HL-60 (cell line): ENCODE measurements around the gene SLC22A1.

Experiments used
- DNase-seq, 2 experiments: peaks; one replicate each; pipeline ENCODE4 v3.0.0-alpha.2; 2010 to 2020; ENCODE audit warnings: low read depth in 1 of 2, low spot score in 1 of 2
- H3K27ac ChIP-seq: fragments of 250-450 bp; sonication (Bioruptor Pico); replicated peaks from 2 replicates; pipeline ENCODE4 v1.5.1; 2020; ENCODE audit warnings: mild to moderate bottlenecking, moderate library complexity
- H3K27me3 ChIP-seq: fragments of 250-450 bp; sonication (Bioruptor Pico); 2 replicates; pipeline ENCODE4 v1.5.1; 2021; ENCODE audit warnings: mild to moderate bottlenecking, moderate library complexity; ENCODE audit not compliant: insufficient read depth, poor library complexity, severe bottlenecking
- H3K4me3 ChIP-seq: replicated peaks from 2 replicates; pipeline ENCODE4 v1.5.1; 2011; ENCODE audit warnings: mild to moderate bottlenecking, control low read depth, low read length; ENCODE audit not compliant: insufficient read depth
- CTCF ChIP-seq: IDR thresholded peaks from one replicate; pipeline ENCODE4 v1.5.1; 2011; ENCODE audit warnings: low read length, control low read depth, inconsistent platforms; ENCODE audit not compliant: insufficient read depth
- GABPA ChIP-seq: IDR thresholded peaks from 2 replicates; pipeline ENCODE4 v1.6.1; 2012; ENCODE audit warnings: low read depth
- POLR2AphosphoS5 ChIP-seq: IDR thresholded peaks from 2 replicates; pipeline ENCODE4 v1.6.1; 2012; ENCODE audit warnings: low read depth
- REST ChIP-seq: IDR thresholded peaks from 2 replicates; pipeline ENCODE4 v1.6.1; 2012; ENCODE audit warnings: low read depth; ENCODE audit not compliant: insufficient replicate concordance
- SPI1 ChIP-seq: IDR thresholded peaks from 2 replicates; pipeline ENCODE4 v1.6.1; 2012; ENCODE audit warnings: low read depth, mild to moderate bottlenecking, borderline replicate concordance

Gene SLC22A1

GRCh38 chr6:160080097-160080496 is 41.5 kb upstream of the SLC22A1 start:
- H3K27me3 ChIP-seq: no peaks in the 10 kb centered on the region
- DNase-seq: no peak
- TF ChIP-seq GABPA: no peak
- no peak for TF ChIP-seq POLR2AphosphoS5
- TF ChIP-seq SPI1: no peak
- no peak for TF ChIP-seq CTCF
- TF ChIP-seq REST: no peak
- H3K27ac ChIP-seq: no peak overlapping the region
- no peak overlapping the region for H3K4me3 ChIP-seq

GRCh38 chr6:160081398-160081797 is 40.2 kb upstream of the SLC22A1 start:
- H3K27me3 ChIP-seq: no peaks in the 10 kb centered on the region
- TF ChIP-seq CTCF (no peak), REST (no peak), GABPA (no peak), POLR2AphosphoS5 (no peak)
- H3K27ac ChIP-seq: no peak overlapping the region
- H3K4me3 ChIP-seq: no peak overlapping the region
- no peak for DNase-seq

- H3K27ac ChIP-seq: no peak overlapping the region
- TF ChIP-seq REST: no peak
- no peak for TF ChIP-seq POLR2AphosphoS5
- TF ChIP-seq GABPA: no peak
- H3K27me3 ChIP-seq: no peaks in the 10 kb centered on the region
- no peak for DNase-seq
- no peak overlapping the region for H3K4me3 ChIP-seq
Measured at GRCh38 chr6:160082627-160083026, 39.0 kb upstream of the SLC22A1 start.

- TF ChIP-seq SPI1 (no peak), GABPA (no peak), REST (no peak), CTCF (no peak), POLR2AphosphoS5 (no peak)
- Histone ChIP-seq H3K4me3 (no peak overlapping the region), H3K27ac (no peak overlapping the region), H3K27me3 (no peaks in the 10 kb centered on the region)
- DNase-seq: no peak
Measured at GRCh38 chr6:160084198-160084776, 37.3 kb upstream of the SLC22A1 start.
